ENCODE measurements around the gene ISLR. TPM values are rescaled to one million over a fixed set of nuclear protein-coding genes. Genes with fewer than 3 reads are reported as not detected.

Gene ISLR
- total and polyA plus RNA-seq, 3 experiments from 2014 or later, result not detected

DNA sequence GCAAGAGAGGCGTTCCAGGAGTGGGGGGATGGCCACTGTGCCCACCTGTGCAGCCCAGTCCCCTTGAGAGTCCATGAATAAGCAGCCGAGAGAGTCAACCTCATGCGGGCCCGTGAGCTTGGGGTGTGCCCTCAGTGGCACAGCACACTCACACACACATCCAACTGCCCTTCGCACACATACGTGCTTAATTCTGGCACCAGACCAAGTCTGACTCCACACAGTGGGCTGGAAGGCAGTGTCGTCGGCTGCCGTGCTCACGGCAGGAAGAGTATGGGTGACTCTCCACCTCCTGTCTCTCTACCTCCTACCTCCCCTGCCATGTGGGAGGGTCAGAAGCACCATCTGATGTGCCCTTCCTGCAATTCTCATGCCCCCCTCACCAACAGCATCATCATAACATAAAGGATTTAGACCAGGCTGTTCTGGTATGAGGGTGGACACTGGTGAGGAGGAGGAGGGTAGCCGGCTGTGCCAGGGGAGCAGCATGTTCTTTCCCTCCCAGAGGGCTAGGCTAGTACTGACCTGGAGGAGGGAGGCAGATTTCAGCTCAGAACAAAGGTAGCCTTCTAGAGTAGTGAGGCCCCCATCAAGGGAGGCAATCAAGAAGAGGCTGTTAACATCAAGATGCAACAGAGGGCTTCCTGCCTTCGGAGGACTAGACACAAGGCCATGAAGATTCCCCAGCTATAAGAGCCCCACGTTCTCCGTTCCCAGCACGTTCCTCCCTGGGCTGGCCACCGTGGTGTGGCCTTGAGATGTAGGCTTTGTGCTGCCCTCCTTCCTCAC, 34.3 kb downstream of the ISLR start:
- H3K4me3 Mint-ChIP-seq, result no peak overlapping the region
- H3K27me3 ChIP-seq (ENCODE audit: insufficient read depth, low read length, poor library complexity, severe bottlenecking), result no peaks in the 10 kb centered on the region
- DNase-seq, result no peak
- ChIA-PET CTCF (no interaction called here), POLR2A (no interaction called here)
- H3K36me3 Mint-ChIP-seq, result peaks cover 0 to 3% (median 0%) of the 10 kb centered on the region in 3 donors
- H3K27ac ChIP-seq (ENCODE audit: low read depth, low read length), result no peak overlapping the region
- H3K4me3 ChIP-seq (ENCODE audit: low read length), result no peak overlapping the region
- no peaks in the 10 kb centered on the region for H3K9me3 Mint-ChIP-seq
- no peaks in the 10 kb centered on the region for H3K36me3 ChIP-seq (ENCODE audit: insufficient read depth, low read length)
- no peaks in the 10 kb centered on the region for H3K4me1 Mint-ChIP-seq
- H3K27ac Mint-ChIP-seq, result no peak overlapping the region
- H3K9me3 ChIP-seq (ENCODE audit: low read length), result no peaks in the 10 kb centered on the region
- peaks cover 11 to 25% of the 10 kb centered on the region in 2 donors for H3K27me3 Mint-ChIP-seq
- H3K4me1 ChIP-seq (ENCODE audit: insufficient read depth, low read length), result no peaks in the 10 kb centered on the region

DNA sequence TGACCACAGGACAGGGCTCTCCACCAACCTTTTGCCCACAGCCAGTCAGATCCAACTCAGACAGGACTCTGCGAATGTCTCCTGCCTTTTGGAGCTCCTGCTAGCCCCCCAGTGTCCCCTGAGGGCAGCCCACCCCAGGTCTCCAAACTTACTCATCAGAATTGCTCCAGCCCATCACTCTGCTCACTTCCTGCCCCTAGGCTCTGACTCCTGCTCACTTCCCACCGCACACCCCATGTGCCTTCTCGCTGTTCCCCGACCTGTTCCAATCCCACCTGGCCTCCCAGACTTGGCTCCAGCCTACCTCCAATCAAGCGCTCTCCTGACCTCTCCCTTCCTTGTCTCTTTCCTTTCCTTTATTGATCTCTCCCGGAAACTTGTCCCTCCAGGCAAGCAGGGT, 35.0 kb downstream of the ISLR start:
- ChIA-PET CTCF (no interaction called here), POLR2A (no interaction called here)
- Mint-ChIP-seq H3K27ac (no peak overlapping the region), H3K27me3 (peaks cover 11 to 25% of the 10 kb centered on the region in 2 donors), H3K4me1 (no peaks in the 10 kb centered on the region), H3K36me3 (peaks cover 0 to 3% (median 0%) of the 10 kb centered on the region in 3 donors), H3K9me3 (no peaks in the 10 kb centered on the region), H3K4me3 (no peak overlapping the region)
- no peaks in the 10 kb centered on the region for H3K9me3 ChIP-seq (ENCODE audit: low read length)
- H3K4me1 ChIP-seq (ENCODE audit: insufficient read depth, low read length), result no peaks in the 10 kb centered on the region
- no peak for DNase-seq
- H3K27ac ChIP-seq (ENCODE audit: low read depth, low read length), result no peak overlapping the region
- no peak overlapping the region for H3K4me3 ChIP-seq (ENCODE audit: low read length)
- no peaks in the 10 kb centered on the region for H3K27me3 ChIP-seq (ENCODE audit: insufficient read depth, low read length, poor library complexity, severe bottlenecking)
- H3K36me3 ChIP-seq (ENCODE audit: insufficient read depth, low read length), result no peaks in the 10 kb centered on the region

DNA sequence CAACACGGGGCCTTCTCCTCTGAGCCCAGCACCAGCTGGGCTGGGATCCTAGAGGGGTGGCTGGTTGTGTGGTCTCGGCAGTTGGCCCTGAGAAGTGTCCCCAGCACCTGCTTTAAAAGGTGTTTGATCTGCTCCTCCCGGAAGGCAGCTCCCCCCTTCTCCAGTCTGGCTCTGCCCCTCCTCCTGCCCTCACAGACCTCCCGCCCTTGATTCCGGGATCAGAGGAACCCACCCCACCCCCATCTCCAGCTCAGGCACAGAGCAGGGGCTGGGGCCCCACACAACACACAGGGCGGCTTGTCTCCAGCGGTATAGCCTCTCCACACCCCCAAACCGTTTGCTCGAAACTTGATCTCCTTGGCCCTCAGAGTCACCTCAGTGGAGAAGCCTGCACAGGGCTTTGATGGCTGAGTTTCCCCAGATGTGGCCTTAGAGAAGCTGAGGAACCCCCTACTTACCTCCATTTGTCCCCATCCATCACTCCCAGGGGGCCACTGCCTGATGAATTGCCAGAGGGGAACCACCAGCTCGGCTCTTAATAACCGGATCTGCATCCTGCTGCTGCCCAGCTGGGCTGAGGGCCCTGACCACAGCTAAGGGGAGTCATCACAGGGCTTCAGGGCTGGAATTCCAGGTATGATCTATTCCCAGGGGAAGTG, 35.5 kb downstream of the ISLR start:
- CTCF ChIA-PET, result no interaction called here
- peaks cover 7 to 28% of the 10 kb centered on the region in 2 donors for H3K27me3 Mint-ChIP-seq
- no peaks in the 10 kb centered on the region for H3K9me3 Mint-ChIP-seq
- Histone ChIP-seq H3K9me3 (ENCODE audit: low read length) (no peaks in the 10 kb centered on the region), H3K27ac (ENCODE audit: low read depth, low read length) (no peak overlapping the region), H3K36me3 (ENCODE audit: insufficient read depth, low read length) (no peaks in the 10 kb centered on the region), H3K4me3 (ENCODE audit: low read length) (no peak overlapping the region), H3K27me3 (ENCODE audit: insufficient read depth, low read length, poor library complexity, severe bottlenecking) (no peaks in the 10 kb centered on the region), H3K4me1 (ENCODE audit: insufficient read depth, low read length) (no peaks in the 10 kb centered on the region)
- H3K36me3 Mint-ChIP-seq, result peaks cover 0 to 3% (median 0%) of the 10 kb centered on the region in 3 donors
- DNase-seq, result no peak
- POLR2A ChIA-PET, result no interaction called here
- H3K4me1 Mint-ChIP-seq, result no peaks in the 10 kb centered on the region
- H3K27ac Mint-ChIP-seq, result peak overlapping the region in 1 of 8 donors; percentile 43
- no peak overlapping the region for H3K4me3 Mint-ChIP-seq

DNA sequence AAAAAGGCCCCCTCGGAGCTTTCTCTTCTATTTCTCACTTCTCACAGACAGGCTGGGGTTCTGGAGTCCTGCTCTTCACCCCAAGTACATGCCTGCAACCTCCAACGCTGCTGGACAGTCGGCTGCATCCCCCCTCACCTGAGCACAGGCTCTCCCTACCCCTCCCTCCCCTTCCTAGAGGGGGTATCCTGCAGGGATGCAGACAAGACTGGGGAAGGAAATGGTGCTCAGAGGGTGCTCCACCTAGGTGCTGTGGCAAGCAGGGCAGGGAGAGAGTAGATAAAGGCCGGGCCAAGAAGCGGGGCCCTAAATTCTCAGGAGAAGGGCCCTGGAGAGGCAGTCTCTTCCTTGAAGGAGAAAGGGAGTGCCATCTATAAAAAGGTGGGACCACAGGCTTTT, 36.0 kb downstream of the ISLR start:
- Mint-ChIP-seq H3K9me3 (no peaks in the 10 kb centered on the region), H3K27me3 (peaks cover 7 to 29% of the 10 kb centered on the region in 2 donors)
- POLR2A ChIA-PET, result no interaction called here

DNA sequence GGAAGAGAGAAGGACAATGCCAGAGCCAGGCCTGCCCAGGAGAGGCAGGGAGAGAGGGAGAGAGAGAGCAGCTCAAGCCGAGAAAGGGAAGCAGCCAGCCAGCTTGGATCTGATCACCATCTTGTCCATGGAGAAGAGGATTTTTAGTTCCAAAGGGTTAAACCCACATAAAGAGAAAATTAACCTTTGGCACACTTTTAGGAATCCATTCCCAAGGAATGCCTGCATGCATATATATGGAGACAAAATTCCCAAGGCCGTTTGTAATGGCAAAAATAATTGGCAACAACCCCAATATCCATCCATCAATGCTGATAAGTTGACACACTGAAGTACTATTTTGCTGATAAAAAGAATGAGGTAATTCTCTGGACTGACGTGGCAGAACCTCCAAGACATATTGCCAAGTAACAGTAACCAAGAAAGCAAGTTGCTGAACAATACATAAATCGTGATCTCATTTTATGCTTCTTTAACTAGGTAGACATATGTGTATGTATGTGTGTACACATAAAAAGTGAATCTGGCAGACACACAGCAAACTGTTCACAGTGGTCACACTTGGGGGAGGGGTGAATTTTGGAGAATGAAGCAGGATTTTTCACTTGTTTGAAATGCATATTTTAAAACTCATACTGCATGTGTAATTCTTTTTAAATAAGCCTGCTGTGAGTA, 36.6 kb downstream of the ISLR start:
- H3K36me3 ChIP-seq (ENCODE audit: insufficient read depth, low read length), result no peaks in the 10 kb centered on the region
- H3K4me1 Mint-ChIP-seq, result no peaks in the 10 kb centered on the region
- CTCF ChIA-PET, result no interaction called here
- H3K27me3 Mint-ChIP-seq, result peaks cover 7 to 34% of the 10 kb centered on the region in 2 donors
- no peak overlapping the region for H3K27ac Mint-ChIP-seq
- H3K9me3 ChIP-seq (ENCODE audit: low read length), result no peaks in the 10 kb centered on the region
- no peak for DNase-seq
- H3K36me3 Mint-ChIP-seq, result peaks cover 0 to 3% (median 0%) of the 10 kb centered on the region in 3 donors
- no peaks in the 10 kb centered on the region for H3K27me3 ChIP-seq (ENCODE audit: insufficient read depth, low read length, poor library complexity, severe bottlenecking)
- no peak overlapping the region for H3K4me3 Mint-ChIP-seq
- no peak overlapping the region for H3K4me3 ChIP-seq (ENCODE audit: low read length)
- no peak overlapping the region for H3K27ac ChIP-seq (ENCODE audit: low read depth, low read length)
- no peaks in the 10 kb centered on the region for H3K9me3 Mint-ChIP-seq
- no peaks in the 10 kb centered on the region for H3K4me1 ChIP-seq (ENCODE audit: insufficient read depth, low read length)
- POLR2A ChIA-PET, result no interaction called here

More for the DNA sequence above, 36.0 kb downstream of the ISLR start:
- Histone ChIP-seq H3K4me1 (ENCODE audit: insufficient read depth, low read length) (no peaks in the 10 kb centered on the region), H3K27me3 (ENCODE audit: insufficient read depth, low read length, poor library complexity, severe bottlenecking) (no peaks in the 10 kb centered on the region), H3K27ac (ENCODE audit: low read depth, low read length) (no peak overlapping the region), H3K4me3 (ENCODE audit: low read length) (no peak overlapping the region), H3K36me3 (ENCODE audit: insufficient read depth, low read length) (no peaks in the 10 kb centered on the region), H3K9me3 (ENCODE audit: low read length) (no peaks in the 10 kb centered on the region)
- no peaks in the 10 kb centered on the region for H3K4me1 Mint-ChIP-seq
- H3K36me3 Mint-ChIP-seq, result peaks cover 0 to 3% (median 0%) of the 10 kb centered on the region in 3 donors
- no peak for DNase-seq
- CTCF ChIA-PET, result no interaction called here
- no peak overlapping the region for H3K27ac Mint-ChIP-seq
- no peak overlapping the region for H3K4me3 Mint-ChIP-seq

DNA sequence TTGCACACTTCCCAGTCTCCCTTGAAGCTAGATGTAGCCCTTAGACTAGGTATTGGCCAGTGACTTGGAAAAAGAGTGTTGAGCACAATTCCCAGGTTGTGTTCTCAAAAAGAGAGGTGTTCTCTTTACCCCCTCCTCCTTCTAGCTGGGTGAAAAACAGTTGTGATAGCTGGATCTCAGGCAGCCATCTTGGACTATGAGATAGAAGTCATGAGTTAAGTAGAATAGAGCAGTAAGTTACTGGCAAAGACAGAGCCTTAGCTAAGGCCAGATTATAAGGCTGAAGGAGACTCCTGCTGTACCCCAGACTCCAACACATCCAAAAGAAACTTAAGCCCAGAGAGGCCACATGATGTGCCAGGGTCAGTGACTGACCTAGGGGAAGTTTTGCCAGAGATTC, 37.2 kb downstream of the ISLR start:
- no peaks in the 10 kb centered on the region for H3K4me1 ChIP-seq (ENCODE audit: insufficient read depth, low read length)

DNA sequence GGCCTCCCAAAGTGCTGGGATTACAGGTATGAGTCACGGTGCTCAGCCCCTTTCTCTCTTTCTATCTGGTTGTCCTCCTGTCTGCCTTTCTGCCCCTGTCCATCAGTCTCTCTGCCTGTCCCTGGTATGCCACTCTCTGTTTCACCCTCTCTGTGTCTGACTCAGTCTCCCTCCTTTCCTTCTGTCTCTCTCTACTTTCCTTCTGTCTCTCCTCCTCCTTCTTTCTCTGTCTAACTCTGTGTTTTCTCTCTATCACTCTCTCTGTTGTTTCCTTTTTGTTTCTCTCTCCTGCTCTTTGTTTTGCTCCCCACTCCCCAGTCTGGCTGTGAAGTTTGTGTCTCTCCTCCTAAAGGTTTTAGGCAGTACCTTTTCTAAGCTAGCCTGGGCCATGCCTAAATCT, 38.1 kb downstream of the ISLR start:
- Histone ChIP-seq H3K4me3 (ENCODE audit: low read length) (no peak overlapping the region), H3K27me3 (ENCODE audit: insufficient read depth, low read length, poor library complexity, severe bottlenecking) (no peaks in the 10 kb centered on the region), H3K9me3 (ENCODE audit: low read length) (no peaks in the 10 kb centered on the region), H3K4me1 (ENCODE audit: insufficient read depth, low read length) (no peaks in the 10 kb centered on the region), H3K27ac (ENCODE audit: low read depth, low read length) (no peak overlapping the region), H3K36me3 (ENCODE audit: insufficient read depth, low read length) (no peaks in the 10 kb centered on the region)
- DNase-seq, result no peak
- Mint-ChIP-seq H3K36me3 (peaks cover 0 to 3% (median 0%) of the 10 kb centered on the region in 3 donors), H3K9me3 (no peaks in the 10 kb centered on the region), H3K27me3 (peaks cover 7 to 44% of the 10 kb centered on the region in 2 donors), H3K4me3 (peak overlapping the region in 1 of 7 donors; percentile 52), H3K27ac (no peak overlapping the region), H3K4me1 (no peaks in the 10 kb centered on the region)
- ChIA-PET POLR2A (no interaction called here), CTCF (no interaction called here)

More for the DNA sequence above, 37.2 kb downstream of the ISLR start:
- H3K36me3 Mint-ChIP-seq, result peaks cover 0 to 3% (median 0%) of the 10 kb centered on the region in 3 donors
- POLR2A ChIA-PET, result no interaction called here
- DNase-seq, result no peak
- H3K9me3 Mint-ChIP-seq, result no peaks in the 10 kb centered on the region
- Histone ChIP-seq H3K27ac (ENCODE audit: low read depth, low read length) (no peak overlapping the region), H3K36me3 (ENCODE audit: insufficient read depth, low read length) (no peaks in the 10 kb centered on the region), H3K4me3 (ENCODE audit: low read length) (no peak overlapping the region), H3K9me3 (ENCODE audit: low read length) (no peaks in the 10 kb centered on the region), H3K27me3 (ENCODE audit: insufficient read depth, low read length, poor library complexity, severe bottlenecking) (no peaks in the 10 kb centered on the region)
- H3K27me3 Mint-ChIP-seq, result peaks cover 7 to 38% of the 10 kb centered on the region in 2 donors
- no peak overlapping the region for H3K27ac Mint-ChIP-seq
- CTCF ChIA-PET, result no interaction called here
- no peak overlapping the region for H3K4me3 Mint-ChIP-seq
- H3K4me1 Mint-ChIP-seq, result no peaks in the 10 kb centered on the region

DNA sequence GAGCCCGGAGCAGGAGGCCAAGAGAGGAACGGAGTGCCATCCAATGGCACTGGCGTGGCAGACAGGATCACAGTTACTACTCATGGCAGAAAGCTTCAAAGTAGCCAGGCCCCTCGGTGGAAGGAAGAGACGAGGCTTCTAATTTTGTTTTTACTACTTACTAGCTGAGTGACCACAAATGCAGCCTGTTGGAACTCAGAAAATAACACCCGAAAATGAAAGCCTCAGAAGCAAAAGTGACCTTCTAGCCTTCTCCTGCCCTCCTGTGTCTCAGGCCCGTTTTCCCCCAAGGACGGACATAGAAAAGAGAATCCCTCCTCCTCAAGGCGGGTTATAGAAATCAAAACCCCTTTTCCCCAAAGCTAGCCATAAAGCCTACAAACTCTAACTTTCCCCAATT, 39.0 kb downstream of the ISLR start:
- H3K9me3 ChIP-seq (ENCODE audit: low read length), result no peaks in the 10 kb centered on the region
- H3K4me1 ChIP-seq (ENCODE audit: insufficient read depth, low read length), result no peaks in the 10 kb centered on the region
- H3K27ac Mint-ChIP-seq, result no peak overlapping the region
- peaks cover 0 to 3% (median 0%) of the 10 kb centered on the region in 3 donors for H3K36me3 Mint-ChIP-seq
- ChIA-PET CTCF (no interaction called here), POLR2A (no interaction called here)
- no peak for DNase-seq
- no peaks in the 10 kb centered on the region for H3K36me3 ChIP-seq (ENCODE audit: insufficient read depth, low read length)
- no peak overlapping the region for H3K4me3 Mint-ChIP-seq
- H3K27me3 Mint-ChIP-seq, result peaks cover 7 to 39% of the 10 kb centered on the region in 2 donors
- no peaks in the 10 kb centered on the region for H3K4me1 Mint-ChIP-seq
- H3K27me3 ChIP-seq (ENCODE audit: insufficient read depth, low read length, poor library complexity, severe bottlenecking), result no peaks in the 10 kb centered on the region
- H3K27ac ChIP-seq (ENCODE audit: low read depth, low read length), result no peak overlapping the region
- no peak overlapping the region for H3K4me3 ChIP-seq (ENCODE audit: low read length)
- no peaks in the 10 kb centered on the region for H3K9me3 Mint-ChIP-seq
